ENCODE results near the gene CD84.

Gene CD84

DNA sequence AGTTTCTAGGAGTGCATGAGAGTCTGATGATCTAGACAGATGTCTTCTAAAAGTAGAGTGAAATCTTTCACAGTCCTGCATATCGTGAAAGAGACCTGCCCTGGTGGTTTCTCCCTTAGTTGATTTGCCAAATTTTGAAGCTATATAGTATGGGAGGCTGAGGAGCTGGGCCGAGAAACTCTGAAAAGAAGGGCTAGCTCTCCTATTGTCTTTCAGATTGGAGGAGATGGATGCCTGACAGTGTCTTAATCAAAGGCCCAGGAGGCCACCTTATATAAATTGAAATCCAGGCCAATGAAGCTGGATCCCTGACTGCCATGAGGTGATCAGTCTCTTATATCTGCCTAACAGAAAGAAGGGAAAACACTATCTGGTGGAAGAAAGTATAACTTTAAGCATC is 18.4 kb upstream of the CD84 start:
- Histone ChIP-seq H2AFZ (ENCODE audit: low read depth) (no peak overlapping the region), H3K4me3 (IDR thresholded peaks at IDR 0.05; ENCODE audit: insufficient read depth, low read depth, low read length) (no peak overlapping the region), H3K9ac (no peak overlapping the region)

DNA sequence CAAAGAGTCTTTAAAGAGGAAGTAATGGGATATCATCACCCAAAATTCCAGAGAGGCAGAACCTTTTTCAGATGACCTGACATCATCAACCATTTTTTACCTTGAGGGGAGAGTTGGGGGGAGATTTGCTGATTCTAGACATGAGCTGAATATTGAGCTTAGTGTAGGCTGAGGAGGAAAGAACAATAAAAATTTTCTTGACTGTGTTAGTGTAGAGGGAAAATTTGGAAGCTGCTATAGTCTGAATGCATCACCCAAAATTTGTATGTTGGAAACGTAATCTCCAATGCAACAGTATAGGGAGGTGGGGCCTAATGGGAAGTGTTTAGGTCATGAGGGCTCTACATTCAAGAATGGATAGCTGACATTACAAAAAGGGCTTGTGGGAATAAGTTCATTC is 17.8 kb upstream of the CD84 start:
- H3K4me2 ChIP-seq = no peak overlapping the region

More for the DNA sequence above, 18.4 kb upstream of the CD84 start:
- H3K36me3 ChIP-seq (ENCODE audit: insufficient read depth) = no peaks in the 10 kb centered on the region
- TF ChIP-seq, protein P1, sequence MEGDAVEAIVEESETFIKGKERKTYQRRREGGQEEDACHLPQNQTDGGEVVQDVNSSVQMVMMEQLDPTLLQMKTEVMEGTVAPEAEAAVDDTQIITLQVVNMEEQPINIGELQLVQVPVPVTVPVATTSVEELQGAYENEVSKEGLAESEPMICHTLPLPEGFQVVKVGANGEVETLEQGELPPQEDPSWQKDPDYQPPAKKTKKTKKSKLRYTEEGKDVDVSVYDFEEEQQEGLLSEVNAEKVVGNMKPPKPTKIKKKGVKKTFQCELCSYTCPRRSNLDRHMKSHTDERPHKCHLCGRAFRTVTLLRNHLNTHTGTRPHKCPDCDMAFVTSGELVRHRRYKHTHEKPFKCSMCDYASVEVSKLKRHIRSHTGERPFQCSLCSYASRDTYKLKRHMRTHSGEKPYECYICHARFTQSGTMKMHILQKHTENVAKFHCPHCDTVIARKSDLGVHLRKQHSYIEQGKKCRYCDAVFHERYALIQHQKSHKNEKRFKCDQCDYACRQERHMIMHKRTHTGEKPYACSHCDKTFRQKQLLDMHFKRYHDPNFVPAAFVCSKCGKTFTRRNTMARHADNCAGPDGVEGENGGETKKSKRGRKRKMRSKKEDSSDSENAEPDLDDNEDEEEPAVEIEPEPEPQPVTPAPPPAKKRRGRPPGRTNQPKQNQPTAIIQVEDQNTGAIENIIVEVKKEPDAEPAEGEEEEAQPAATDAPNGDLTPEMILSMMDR (conservative IDR thresholded peaks at IDR 0.05; ENCODE audit: low read depth, low read length) = no peak
- H3K4me2 ChIP-seq = no peak overlapping the region
- no peaks in the 10 kb centered on the region for H3K27me3 ChIP-seq (ENCODE audit: insufficient read depth, low read depth)
- no peaks in the 10 kb centered on the region for H4K20me1 ChIP-seq (ENCODE audit: insufficient read depth)
- no peaks in the 10 kb centered on the region for H3K4me1 ChIP-seq (ENCODE audit: low read depth, poor library complexity, severe bottlenecking)
- no peak overlapping the region for H3K27ac ChIP-seq
- H3K79me2 ChIP-seq (ENCODE audit: insufficient read depth, low read depth) = no peaks in the 10 kb centered on the region

DNA sequence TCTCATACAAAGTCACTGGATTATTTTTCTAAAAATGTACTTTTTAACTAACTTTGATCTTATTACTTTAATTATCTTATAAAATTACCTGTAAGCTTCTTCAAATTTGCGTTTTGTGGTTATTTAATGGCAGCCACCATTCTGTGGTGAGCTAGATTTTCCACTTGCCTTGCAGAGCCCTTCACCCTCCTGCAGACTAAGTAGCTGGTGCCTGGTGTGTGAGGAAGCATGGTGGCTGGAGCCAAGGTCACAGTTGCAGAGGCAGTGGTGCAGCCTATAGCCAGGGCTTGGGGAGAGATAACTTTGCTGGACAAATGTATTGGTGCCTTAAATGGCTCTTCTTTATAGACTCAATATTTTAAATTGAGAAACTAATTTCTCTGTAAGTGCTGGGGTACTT is 11.2 kb upstream of the CD84 start:
- H4K20me1 ChIP-seq (ENCODE audit: insufficient read depth) = no peaks in the 10 kb centered on the region
- no peaks in the 10 kb centered on the region for H3K36me3 ChIP-seq (ENCODE audit: insufficient read depth)
- H2AFZ ChIP-seq (ENCODE audit: low read depth) = no peak overlapping the region

More for the DNA sequence above, 17.8 kb upstream of the CD84 start:
- TF ChIP-seq, protein P1 (conservative IDR thresholded peaks at IDR 0.05; ENCODE audit: low read depth, low read length) = no peak
- no peak overlapping the region for H3K9ac ChIP-seq
- no peak overlapping the region for H3K27ac ChIP-seq
- no peaks in the 10 kb centered on the region for H3K27me3 ChIP-seq (ENCODE audit: insufficient read depth, low read depth)
- H3K4me1 ChIP-seq (ENCODE audit: low read depth, poor library complexity, severe bottlenecking) = no peaks in the 10 kb centered on the region
- H2AFZ ChIP-seq (ENCODE audit: low read depth) = no peak overlapping the region
- no peaks in the 10 kb centered on the region for H3K36me3 ChIP-seq (ENCODE audit: insufficient read depth)
- no peaks in the 10 kb centered on the region for H4K20me1 ChIP-seq (ENCODE audit: insufficient read depth)
- H3K4me3 ChIP-seq (IDR thresholded peaks at IDR 0.05; ENCODE audit: insufficient read depth, low read depth, low read length) = no peak overlapping the region
- no peaks in the 10 kb centered on the region for H3K79me2 ChIP-seq (ENCODE audit: insufficient read depth, low read depth)

DNA sequence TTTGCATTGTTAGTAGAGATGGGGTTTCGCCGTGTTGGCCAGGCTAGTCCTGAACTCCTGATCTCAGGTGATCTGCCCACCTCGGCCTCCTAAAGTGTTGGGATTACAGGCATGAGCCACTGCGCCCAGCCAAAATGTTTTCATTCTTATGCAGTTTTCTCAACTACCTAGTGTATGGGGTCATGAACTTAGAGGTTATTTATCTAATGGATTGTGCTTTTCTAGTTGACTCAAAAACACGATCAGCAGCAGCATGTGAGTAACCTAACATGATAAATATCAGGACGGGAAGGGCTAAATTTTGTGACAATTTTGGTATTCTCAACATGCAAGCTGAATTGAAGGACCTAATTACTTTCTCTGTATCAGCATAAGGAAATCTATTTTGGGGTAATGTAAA is 9.2 kb upstream of the CD84 start:
- H3K4me2 ChIP-seq = no peak overlapping the region
- H3K27me3 ChIP-seq (ENCODE audit: insufficient read depth, low read depth) = no peaks in the 10 kb centered on the region
- TF ChIP-seq, protein P1 (conservative IDR thresholded peaks at IDR 0.05; ENCODE audit: low read depth, low read length) = no peak
- H3K4me3 ChIP-seq (IDR thresholded peaks at IDR 0.05; ENCODE audit: insufficient read depth, low read depth, low read length) = no peak overlapping the region
- no peaks in the 10 kb centered on the region for H4K20me1 ChIP-seq (ENCODE audit: insufficient read depth)
- H3K36me3 ChIP-seq (ENCODE audit: insufficient read depth) = no peaks in the 10 kb centered on the region
- H2AFZ ChIP-seq (ENCODE audit: low read depth) = no peak overlapping the region
- peaks cover 6% of the 10 kb centered on the region for H3K4me1 ChIP-seq (ENCODE audit: low read depth, poor library complexity, severe bottlenecking)
- H3K27ac ChIP-seq = no peak overlapping the region
- no peak overlapping the region for H3K9ac ChIP-seq
- H3K79me2 ChIP-seq (ENCODE audit: insufficient read depth, low read depth) = no peaks in the 10 kb centered on the region

More for the DNA sequence above, 11.2 kb upstream of the CD84 start:
- H3K4me1 ChIP-seq (ENCODE audit: low read depth, poor library complexity, severe bottlenecking) = peaks cover 4% of the 10 kb centered on the region
- TF ChIP-seq, protein P1 (conservative IDR thresholded peaks at IDR 0.05; ENCODE audit: low read depth, low read length) = no peak
- no peak overlapping the region for H3K4me2 ChIP-seq
- no peaks in the 10 kb centered on the region for H3K79me2 ChIP-seq (ENCODE audit: insufficient read depth, low read depth)
- H3K27ac ChIP-seq = no peak overlapping the region
- H3K9ac ChIP-seq = no peak overlapping the region
- no peaks in the 10 kb centered on the region for H3K27me3 ChIP-seq (ENCODE audit: insufficient read depth, low read depth)
- H3K4me3 ChIP-seq (IDR thresholded peaks at IDR 0.05; ENCODE audit: insufficient read depth, low read depth, low read length) = no peak overlapping the region
